HCT116 (cell line): ENCODE results near the gene FCHSD2. TPM values are rescaled to one million over a fixed set of nuclear protein-coding genes. Genes with fewer than 3 reads are reported as not detected.

Experiments used
- ATAC-seq: fragments of 200-7000 bp; cut with Tn5 transposase; 2 replicates; pipeline ENCODE4 v1.9.1; 2020; ENCODE audit warnings: mild to moderate bottlenecking, moderate library complexity
- BruUV-seq: library from RNA; stranded (reverse); fragments of 400-500 nt; replicated peaks from 2 replicates; lab custom pipeline; 2021; lab: Mats Ljungman, UMichigan
- CTCF ChIA-PET: fragments of 300-600 bp; sonication (Branson Sonifier 250); formaldehyde crosslinking; loops from one replicate; lab custom pipeline; 2021; ENCODE audit warnings: antibody characterized with exemption; lab: Charles Lee
- POLR2A ChIA-PET: fragments of 300-600, 350-600 bp; sonication (Branson Sonifier 250); formaldehyde crosslinking; loops from one replicate; lab custom pipeline; 2021; ENCODE audit warnings: antibody characterized with exemption; lab: Charles Lee
- RAD21 ChIA-PET, 2 experiments: fragments of 300-600 bp; sonication (Branson Sonifier 250); formaldehyde crosslinking; loops; one replicate each; lab custom pipeline; 2023; ENCODE audit warnings: low total read pairs in 2 of 2; ENCODE audit not compliant: uncharacterized antibody in 2 of 2, unreplicated experiment in 2 of 2, low non-redundant PET in 1 of 2; lab: Charles Lee
- DNase-seq: peaks from one replicate; pipeline ENCODE4 v3.0.0-alpha.2; 2010; ENCODE audit warnings: low read depth, low spot score
- H2AFZ ChIP-seq: fragments of 200-600 bp; shearing (Covaris generic), sonication (generic); 2 replicates; pipeline ENCODE4 v1.6.1; 2017; ENCODE audit warnings: low read depth, mixed run types, mixed read lengths, antibody characterized with exemption, low read length; ENCODE audit not compliant: poor library complexity, severe bottlenecking
- H3K27ac ChIP-seq: 2 replicates; pipeline ENCODE4 v1.5.1; 2012; ENCODE audit warnings: low read depth, low read length
- H3K27me3 ChIP-seq: fragments of 200-600 bp; sonication (generic); 2 replicates; pipeline ENCODE4 v1.6.1; 2016; ENCODE audit warnings: mixed run types, low read length, mixed read lengths; ENCODE audit not compliant: insufficient read depth
- H3K36me3 ChIP-seq, 2 experiments: fragments of 200-500 bp in 1 of 2; fragments of 200-600 bp in 1 of 2; sonication (Bioruptor generic) in 1 of 2; sonication (generic) in 1 of 2; 2 replicates each; pipeline versions ENCODE4 v1.5.1 to v1.6.1; 2014 to 2016; ENCODE audit warnings: low read length in 2 of 2, inconsistent platforms in 1 of 2, mixed read lengths in 1 of 2, mixed run types in 1 of 2; ENCODE audit not compliant: insufficient read depth in 2 of 2, control insufficient read depth in 1 of 2
- H3K4me1 ChIP-seq, 2 experiments: fragments of 200-600 bp in 1 of 2; sonication (generic) in 1 of 2; 2 replicates each; pipeline versions ENCODE4 v1.5.1 to v1.6.1; 2012 to 2017; ENCODE audit warnings: low read length in 2 of 2, inconsistent platforms in 1 of 2, mild to moderate bottlenecking in 1 of 2, mixed read lengths in 1 of 2, mixed run types in 1 of 2, moderate library complexity in 1 of 2; ENCODE audit not compliant: insufficient read depth in 2 of 2, control insufficient read depth in 1 of 2
- H3K4me2 ChIP-seq: fragments of 200-600 bp; sonication (generic); 2 replicates; pipeline ENCODE4 v1.6.1; 2017; ENCODE audit warnings: mixed run types, low read length, mixed read lengths
- H3K4me3 ChIP-seq, 2 experiments: fragments of 200-600 bp in 1 of 2; sonication (generic) in 1 of 2; replicated peaks in 1 of 2; 2 replicates each; pipeline ENCODE4 v1.5.1; 2011 to 2016; ENCODE audit warnings: low read length in 2 of 2, control low read depth in 1 of 2, low read depth in 1 of 2, mild to moderate bottlenecking in 1 of 2, mixed read lengths in 1 of 2, mixed run types in 1 of 2
- H3K79me2 ChIP-seq: fragments of 200-600 bp; sonication (generic); 2 replicates; pipeline ENCODE4 v1.6.1; 2017; ENCODE audit warnings: mild to moderate bottlenecking, mixed run types, low read length, moderate library complexity, mixed read lengths; ENCODE audit not compliant: insufficient read depth
- H3K9ac ChIP-seq: fragments of 200-600 bp; sonication (generic); 2 replicates; pipeline ENCODE4 v1.6.1; 2016; ENCODE audit warnings: low read length, mixed read lengths
- H3K9me2 ChIP-seq: fragments of 200-600 bp; sonication (generic), shearing (Covaris generic); 2 replicates; pipeline ENCODE4 v1.6.1; 2017; ENCODE audit warnings: mixed run types, mild to moderate bottlenecking, moderate library complexity; ENCODE audit not compliant: insufficient read depth
- H3K9me3 ChIP-seq, 2 experiments: fragments of 200-500 bp in 1 of 2; fragments of 200-600 bp in 1 of 2; sonication (Bioruptor generic) in 1 of 2; sonication (generic) in 1 of 2; 2 replicates each; pipeline ENCODE4 v1.6.1; 2014 to 2017; ENCODE audit warnings: low read length in 2 of 2, mixed read lengths in 2 of 2, inconsistent platforms in 1 of 2, low read depth in 1 of 2, mild to moderate bottlenecking in 1 of 2, mixed run types in 1 of 2, moderate library complexity in 1 of 2; ENCODE audit not compliant: control insufficient read depth in 1 of 2, insufficient read depth in 1 of 2
- H4K20me1 ChIP-seq: fragments of 200-600 bp; sonication (generic), shearing (Covaris generic); 2 replicates; pipeline ENCODE4 v1.6.1; 2017; ENCODE audit warnings: mixed run types, mild to moderate bottlenecking, moderate library complexity; ENCODE audit not compliant: insufficient read depth
- CBX3 ChIP-seq: IDR thresholded peaks from 2 replicates; pipeline ENCODE4 v1.6.1; 2012; ENCODE audit warnings: low read depth
- ELF1 ChIP-seq: IDR thresholded peaks from 2 replicates; pipeline ENCODE4 v1.6.1; 2012; ENCODE audit warnings: low read depth, borderline replicate concordance
- FOSL1 ChIP-seq: IDR thresholded peaks from 2 replicates; pipeline ENCODE4 v1.6.1; 2012; ENCODE audit warnings: low read depth
- REST ChIP-seq: IDR thresholded peaks from 2 replicates; pipeline ENCODE4 v1.6.1; 2012; ENCODE audit warnings: low read depth
- ZBTB33 ChIP-seq: IDR thresholded peaks from 2 replicates; pipeline ENCODE4 v1.6.1; 2011; ENCODE audit warnings: mild to moderate bottlenecking, low read length, moderate library complexity; ENCODE audit not compliant: insufficient replicate concordance; ENCODE audit errors: extremely low read depth
- ZFX ChIP-seq: fragments of 450-650 bp; IDR thresholded peaks from 2 replicates; pipeline ENCODE4 v1.6.1; 2017
- ZNF274 ChIP-seq: fragments of 200-500 bp; sonication (Bioruptor generic); IDR thresholded peaks from 2 replicates; pipeline ENCODE4 v1.6.1; 2014; ENCODE audit warnings: mild to moderate bottlenecking, low read depth, low read length, inconsistent platforms
- intact Hi-C: fragments of 100-400 bp; cut with micrococcal nuclease; formaldehyde crosslinking; loops from 2 replicates; pipeline ENCODE4 v1.10.0; 2022
- total RNA-seq: library from RNA; stranded (reverse); gene quantifications from one replicate; pipeline ENCODE4 v1.2.1, GENCODE V29; 2021; ENCODE audit not compliant: unreplicated experiment

FCHSD2 gene
- total RNA-seq, 1 experiment from 2014 or later = 15.0 TPM

- H3K79me2 ChIP-seq = no peaks in the 10 kb centered on the region
- no peak overlapping the region for H2AFZ ChIP-seq
- BruUV-seq = no TSS peak
- TF ChIP-seq ZNF274 (no peak), REST (no peak), ELF1 (no peak), CBX3 (no peak), ZFX (no peak), FOSL1 (no peak), ZBTB33 (no peak)
- TF ChIP-seq, all 23 proteins: peak for 0
- Histone ChIP-seq H3K9ac (no peak overlapping the region), H3K36me3 (no peaks in the 10 kb centered on the region), H4K20me1 (no peaks in the 10 kb centered on the region), H3K4me1 (peaks cover 15 to 40% of the 10 kb centered on the region in 2 experiments), H3K9me3 (no peaks in the 10 kb centered on the region), H3K9me2 (no peaks in the 10 kb centered on the region), H3K4me2 (no peak overlapping the region), H3K4me3 (no peak overlapping the region), H3K27ac (no peak overlapping the region), H3K27me3 (no peaks in the 10 kb centered on the region)
- ChIA-PET RAD21 (no interaction called here), POLR2A (no interaction called here), CTCF (no interaction called here)
- ATAC-seq (no peak), DNase-seq (no peak)
- intact Hi-C loops = no loop called here
Measured at GRCh38 chr11:72788241-72788640, 353.9 kb downstream of the FCHSD2 start.
